ENCODE measurements around the gene DYNLT2.

Gene DYNLT2

GRCh38 chr6:169784821-169785340 is 33.5 kb upstream of the DYNLT2 start:
- 0 out of 2 replicates have a peak, but pooled peaks cover 3% of the 10 kb centered on the region for H3K27me3 ChIP-seq (ENCODE audit: control insufficient read depth, low read length)
- H3K27ac ChIP-seq (ENCODE audit: low read depth, low read length) = no peak overlapping the region
- H3K4me1 ChIP-seq (ENCODE audit: control insufficient read depth, low read length) = peaks cover 4% of the 10 kb centered on the region
- H3K9me2 ChIP-seq (replicated peaks; ENCODE audit: control insufficient read depth, low read length) = no peaks in the 10 kb centered on the region
- H4K20me1 ChIP-seq (ENCODE audit: control insufficient read depth, insufficient read depth, low read depth, low read length) = no peaks in the 10 kb centered on the region
- TF ChIP-seq EZH2phosphoT487 (IDR thresholded peaks at IDR 0.05; ENCODE audit: borderline replicate concordance, low read length) (no peak), CTCF (IDR thresholded peaks at IDR 0.05; ENCODE audit: low read depth, low read length, poor library complexity, severe bottlenecking) (no peak)
- no peaks in the 10 kb centered on the region for H3F3A ChIP-seq (ENCODE audit: control insufficient read depth, insufficient read depth)
- no peaks in the 10 kb centered on the region for H3K9me3 ChIP-seq (ENCODE audit: control insufficient read depth, insufficient read depth, low read length)
- no peak overlapping the region for H3K4me2 ChIP-seq (ENCODE audit: low read length)
- no peaks in the 10 kb centered on the region for H3K79me2 ChIP-seq (ENCODE audit: control insufficient read depth, low read length)
- H3K4me3 ChIP-seq (ENCODE audit: low read length) = no peak overlapping the region
- H3K36me3 ChIP-seq (ENCODE audit: control insufficient read depth, low read length) = no peaks in the 10 kb centered on the region

GRCh38 chr6:169783971-169784820 is 32.8 kb upstream of the DYNLT2 start:
- Histone ChIP-seq H3K36me3 (ENCODE audit: control insufficient read depth, low read length) (no peaks in the 10 kb centered on the region), H3K9me2 (replicated peaks; ENCODE audit: control insufficient read depth, low read length) (no peaks in the 10 kb centered on the region), H3K9me3 (ENCODE audit: control insufficient read depth, insufficient read depth, low read length) (no peaks in the 10 kb centered on the region), H3K4me2 (ENCODE audit: low read length) (no peak overlapping the region), H4K20me1 (ENCODE audit: control insufficient read depth, insufficient read depth, low read depth, low read length) (no peaks in the 10 kb centered on the region), H3K79me2 (ENCODE audit: control insufficient read depth, low read length) (no peaks in the 10 kb centered on the region), H3K27me3 (ENCODE audit: control insufficient read depth, low read length) (no peaks in the 10 kb centered on the region), H3K4me3 (ENCODE audit: low read length) (no peak overlapping the region), H3K4me1 (ENCODE audit: control insufficient read depth, low read length) (no peaks in the 10 kb centered on the region), H3F3A (ENCODE audit: control insufficient read depth, insufficient read depth) (no peaks in the 10 kb centered on the region), H3K27ac (ENCODE audit: low read depth, low read length) (no peak overlapping the region)
- TF ChIP-seq EZH2phosphoT487 (IDR thresholded peaks at IDR 0.05; ENCODE audit: borderline replicate concordance, low read length) = no peak
- TF ChIP-seq CTCF (IDR thresholded peaks at IDR 0.05; ENCODE audit: low read depth, low read length, poor library complexity, severe bottlenecking) = no peak

GRCh38 chr6:169783401-169783800 is 32.0 kb upstream of the DYNLT2 start:
- H3K27ac ChIP-seq (ENCODE audit: low read depth, low read length) = no peak overlapping the region
- H3K9me2 ChIP-seq (replicated peaks; ENCODE audit: control insufficient read depth, low read length) = no peaks in the 10 kb centered on the region
- H3K27me3 ChIP-seq (ENCODE audit: control insufficient read depth, low read length) = no peaks in the 10 kb centered on the region
- no peak overlapping the region for H3K4me3 ChIP-seq (ENCODE audit: low read length)
- H3K36me3 ChIP-seq (ENCODE audit: control insufficient read depth, low read length) = peaks cover 7% of the 10 kb centered on the region; the same call in 1 of the 2 replicates
- H3K4me1 ChIP-seq (ENCODE audit: control insufficient read depth, low read length) = no peaks in the 10 kb centered on the region
- no peaks in the 10 kb centered on the region for H3K9me3 ChIP-seq (ENCODE audit: control insufficient read depth, insufficient read depth, low read length)
- TF ChIP-seq CTCF (IDR thresholded peaks at IDR 0.05; ENCODE audit: low read depth, low read length, poor library complexity, severe bottlenecking) (no peak), EZH2phosphoT487 (IDR thresholded peaks at IDR 0.05; ENCODE audit: borderline replicate concordance, low read length) (no peak)
- no peaks in the 10 kb centered on the region for H4K20me1 ChIP-seq (ENCODE audit: control insufficient read depth, insufficient read depth, low read depth, low read length)
- no peak overlapping the region for H3K4me2 ChIP-seq (ENCODE audit: low read length)
- H3F3A ChIP-seq (ENCODE audit: control insufficient read depth, insufficient read depth) = no peaks in the 10 kb centered on the region
- no peaks in the 10 kb centered on the region for H3K79me2 ChIP-seq (ENCODE audit: control insufficient read depth, low read length)

Data from DOHH2 (cell line).